BLaER1 treated with 17β-estradiol and CSF1 and Interleukin-3, amounts not matched to agents 10 nM and 100 nM (cell line): Measurements from ENCODE around the gene TMEM50A.
"Not testable (repeated sequence)": the region's sequence is repeated elsewhere in the genome, so short reads cannot be mapped to it uniquely, and the experiment has no call there.

ENCODE experiments used
- H3K27ac ChIP-seq, 11 experiments: shearing (Covaris generic); formaldehyde crosslinking; 2 replicates each; pipeline ENCODE4 v1.8.1; 2022
- H3K27me3 ChIP-seq, 11 experiments: shearing (Covaris generic); formaldehyde crosslinking; 2 replicates each; pipeline ENCODE4 v1.8.1; 2022
- H3K36me3 ChIP-seq, 11 experiments: shearing (Covaris generic); formaldehyde crosslinking; 2 replicates each; pipeline ENCODE4 v1.8.1; 2022
- H3K4me1 ChIP-seq, 10 experiments: shearing (Covaris generic); formaldehyde crosslinking; 2 replicates each; pipeline ENCODE4 v1.8.1; 2022
- H3K4me2 ChIP-seq, 11 experiments: shearing (Covaris generic); formaldehyde crosslinking; 2 replicates each; pipeline ENCODE4 v1.8.1; 2022
- H3K4me3 ChIP-seq, 10 experiments: shearing (Covaris generic); formaldehyde crosslinking; 2 replicates each; pipeline ENCODE4 v1.8.1; 2022
- H3K9ac ChIP-seq, 11 experiments: shearing (Covaris generic); formaldehyde crosslinking; 2 replicates each; pipeline ENCODE4 v1.8.1; 2022
- H3K9me3 ChIP-seq, 11 experiments: shearing (Covaris generic); formaldehyde crosslinking; replicated peaks in 1 of 11; 2 replicates each; pipeline ENCODE4 v1.8.1; 2022
- H4K20me1 ChIP-seq, 11 experiments: shearing (Covaris generic); formaldehyde crosslinking; 2 replicates each; pipeline ENCODE4 v1.8.1; 2022
- Cebpa-rat ChIP-seq, 11 experiments: shearing (Covaris generic); IDR thresholded peaks; 2 replicates each; pipeline ENCODE4 v1.8.1; 2022

The TMEM50A gene

GRCh38 chr1:25392841-25393240 lies 54.7 kb downstream of the TMEM50A start:
- Histone ChIP-seq H3K4me3 (no peak overlapping the region), H4K20me1 (no peaks in the 10 kb centered on the region)

GRCh38 chr1:25397549-25397948 lies 59.4 kb downstream of the TMEM50A start:
- Histone ChIP-seq H3K4me1 (peaks cover 0 to 11% (median 6%) of the 10 kb centered on the region in 10 experiments; a peak in 10 of 20 replicates), H3K4me2 (peak overlapping the region in 2 of 11 experiments; percentile 40 to 47; a peak in 4 of 22 replicates)
- not testable (repeated sequence) for H3K9me3 ChIP-seq, H3K9ac ChIP-seq, H3K27ac ChIP-seq, H3K36me3 ChIP-seq, H3K27me3 ChIP-seq, H4K20me1 ChIP-seq, H3K4me3 ChIP-seq

More at GRCh38 chr1:25392841-25393240, 54.7 kb downstream of the TMEM50A start:
- H3K36me3 ChIP-seq, result no peaks in the 10 kb centered on the region
- no peaks in the 10 kb centered on the region for H3K27me3 ChIP-seq
- no peak for TF ChIP-seq Cebpa-rat (IDR thresholded peaks at IDR 0.05)
- no peak overlapping the region for H3K9ac ChIP-seq
- H3K4me1 ChIP-seq, result peaks cover 0 to 16% (median 8%) of the 10 kb centered on the region in 10 experiments; a peak in 10 of 20 replicates
- H3K9me3 ChIP-seq, result no peaks in the 10 kb centered on the region
- H3K4me2 ChIP-seq, result peak overlapping the region in 3 of 11 experiments; percentile 20 to 22 (median 21); a peak in 2 of 22 replicates
- peak overlapping the region in 1 of 11 experiments; percentile 37; a peak in 1 of 22 replicates for H3K27ac ChIP-seq

- H3K27ac ChIP-seq, H3K9ac ChIP-seq, H3K27me3 ChIP-seq, H3K36me3 ChIP-seq, H3K4me1 ChIP-seq, H3K4me2 ChIP-seq, H3K4me3 ChIP-seq, H3K9me3 ChIP-seq, H4K20me1 ChIP-seq: not testable (repeated sequence)
Measured at GRCh38 chr1:25398079-25398478, 59.9 kb downstream of the TMEM50A start.

GRCh38 chr1:25402947-25403803 lies 65.0 kb downstream of the TMEM50A start:
- not testable (repeated sequence) for H4K20me1 ChIP-seq, H3K4me2 ChIP-seq, H3K9me3 ChIP-seq, H3K36me3 ChIP-seq, H3K4me3 ChIP-seq, H3K27ac ChIP-seq, H3K27me3 ChIP-seq, H3K9ac ChIP-seq
- peaks cover 0 to 17% (median 9%) of the 10 kb centered on the region in 10 experiments; a peak in 13 of 20 replicates for H3K4me1 ChIP-seq

GRCh38 chr1:25405731-25406305 lies 67.7 kb downstream of the TMEM50A start:
- H3K4me3 ChIP-seq, H4K20me1 ChIP-seq, H3K9me3 ChIP-seq, H3K36me3 ChIP-seq, H3K27me3 ChIP-seq: not testable (repeated sequence)
- Histone ChIP-seq H3K4me1 (peaks cover 0 to 17% (median 9%) of the 10 kb centered on the region in 10 experiments; a peak in 13 of 20 replicates), H3K4me2 (peak overlapping the region; percentile 42 to 69 (median 55); a peak in 21 of 22 replicates), H3K27ac (peak overlapping the region in 7 of 11 experiments; percentile 14 to 56 (median 38); a peak in 9 of 22 replicates), H3K9ac (peak overlapping the region in 2 of 11 experiments; percentile 24 to 30; a peak in 2 of 22 replicates)

GRCh38 chr1:25409641-25410427 lies 71.7 kb downstream of the TMEM50A start:
- H3K4me2 ChIP-seq, H3K4me3 ChIP-seq, H3K9me3 ChIP-seq, H3K27ac ChIP-seq, H3K36me3 ChIP-seq, H3K27me3 ChIP-seq, H4K20me1 ChIP-seq, H3K9ac ChIP-seq: not testable (repeated sequence)
- H3K4me1 ChIP-seq, result peaks cover 0 to 31% (median 12%) of the 10 kb centered on the region in 10 experiments; a peak in 14 of 20 replicates
